Measurements from ENCODE around the gene SIRT3. TPM values are rescaled to one million over a fixed set of nuclear protein-coding genes. Genes with fewer than 3 reads are reported as not detected.
"Not testable (repeated sequence)": the region's sequence is repeated elsewhere in the genome, so short reads cannot be mapped to it uniquely, and the experiment has no call there.

SIRT3 gene
- polyA plus RNA-seq, 3 donors, result 26.5 to 39.3 (median 29.2) TPM

DNA sequence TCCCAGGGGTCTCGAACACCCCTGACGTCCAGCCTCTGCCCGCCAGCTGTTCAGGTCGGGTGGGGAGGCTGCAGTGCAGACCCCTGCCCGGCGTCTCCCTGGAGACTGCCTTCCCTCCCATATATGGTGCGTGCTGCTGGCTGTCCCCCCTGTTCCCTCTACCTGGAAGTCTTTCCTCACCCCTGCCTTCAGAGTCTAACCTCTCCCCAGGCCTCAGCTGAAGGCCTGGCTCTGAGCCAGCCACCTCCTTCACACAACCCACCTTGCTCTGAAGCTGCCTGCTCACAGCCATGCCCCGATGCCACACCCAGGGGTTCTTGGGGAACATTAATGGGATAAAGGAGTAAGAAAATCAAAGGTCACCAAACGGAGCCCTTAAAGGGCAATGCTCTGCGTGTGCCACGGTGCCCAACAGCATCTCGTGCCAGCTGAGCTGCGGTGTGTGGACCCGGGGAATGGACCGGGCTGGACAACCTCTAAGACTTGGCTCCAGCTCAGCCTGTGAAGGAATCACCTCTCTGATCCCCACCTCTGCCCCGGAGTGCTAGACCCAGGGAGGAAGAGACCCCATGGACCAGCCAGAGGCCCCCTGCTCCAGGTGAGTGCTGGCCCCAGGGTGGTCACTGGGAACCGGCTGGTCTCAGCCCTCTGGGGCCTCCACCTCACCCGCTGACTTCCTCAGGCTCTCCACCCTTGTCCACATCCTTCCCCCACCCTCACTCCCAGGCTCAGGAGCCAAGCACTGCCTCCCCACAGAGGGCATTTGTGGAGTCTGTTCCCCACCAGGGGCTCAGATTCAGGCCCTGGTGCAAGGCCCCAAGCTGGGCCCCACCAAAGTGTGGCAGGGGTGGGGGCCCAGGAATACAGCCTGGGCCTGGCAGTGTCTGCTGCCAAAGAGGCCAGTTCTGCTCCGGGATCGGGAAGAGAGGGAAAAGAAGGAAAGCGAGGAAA is 42.1 kb upstream of the SIRT3 start, which contains the start of gene NLRP6:
Gene NLRP6, plus strand, starts transcription at position 407 of the 951 bp plus-strand sequence. Its CDS starts 163 bp downstream, at position 570.
- no peak for DNase-seq (ENCODE audit: extremely low read depth in 1 of 11, low read depth in 9 of 11, low spot score in 4 of 11)

- no peak for DNase-seq (ENCODE audit: extremely low read depth in 1 of 11, low read depth in 9 of 11, low spot score in 4 of 11)
Observed at GRCh38 chr11:276219-276618, 40.1 kb upstream of the SIRT3 start.

DNA sequence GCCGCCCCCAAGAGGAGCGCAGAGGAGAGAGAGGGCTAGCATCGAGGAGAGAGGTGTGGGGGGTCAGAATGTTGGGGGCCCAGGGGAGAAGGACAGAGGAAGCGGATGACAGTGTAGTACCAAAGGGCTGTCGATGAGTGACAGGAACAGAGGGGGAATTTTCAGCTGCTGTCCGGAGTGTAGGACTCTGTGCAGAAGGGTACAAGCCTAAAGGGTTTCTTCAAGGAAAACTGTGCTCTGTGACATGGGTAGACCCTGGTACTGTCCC is 36.7 kb upstream of the SIRT3 start:
- DNase-seq (ENCODE audit: extremely low read depth in 1 of 11, low read depth in 9 of 11, low spot score in 4 of 11), result no peak

DNA sequence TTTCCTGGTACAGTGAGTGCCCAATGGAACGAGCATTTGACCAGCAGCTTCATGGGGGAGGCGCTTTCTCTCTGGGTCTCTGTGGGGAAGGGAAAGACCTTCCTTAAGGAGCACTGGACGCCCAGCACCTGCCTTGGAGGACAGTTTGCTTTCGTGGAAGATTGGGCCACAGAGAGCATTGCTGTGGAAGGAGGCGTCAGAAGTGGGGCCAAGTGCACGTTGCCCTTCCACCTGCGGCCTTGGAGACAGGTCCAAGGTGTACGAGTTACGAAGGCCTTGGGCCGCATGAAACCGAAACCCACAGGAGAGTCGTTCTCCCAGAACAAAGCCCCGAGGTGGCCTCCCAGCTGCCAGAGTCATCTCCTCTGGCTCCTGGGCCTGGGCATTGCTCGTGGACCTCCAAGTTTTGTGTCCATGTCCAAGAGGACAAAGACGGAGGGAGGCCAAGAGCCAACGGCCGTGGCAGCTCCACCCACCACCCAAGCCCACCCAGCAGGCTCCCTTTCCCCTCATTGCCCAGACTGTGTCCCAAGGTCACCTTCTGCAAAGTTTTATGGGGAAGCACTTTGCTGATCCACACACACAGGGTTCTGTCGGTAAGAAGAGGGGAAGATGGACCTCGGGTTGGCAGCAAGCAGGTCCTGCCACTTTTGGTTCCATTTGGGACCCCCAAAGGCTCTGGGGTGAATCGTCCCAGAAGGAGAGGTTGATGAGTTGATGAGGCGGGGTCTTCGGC is 36.2 kb upstream of the SIRT3 start:
- no peak for DNase-seq (ENCODE audit: extremely low read depth in 1 of 11, low read depth in 9 of 11, low spot score in 4 of 11)

GRCh38 chr11:271319-271715 is 35.2 kb upstream of the SIRT3 start:
- no peak for DNase-seq (ENCODE audit: extremely low read depth in 1 of 11, low read depth in 9 of 11, low spot score in 4 of 11)

GRCh38 chr11:270451-271318 is 34.5 kb upstream of the SIRT3 start:
- no peak for DNase-seq (ENCODE audit: extremely low read depth in 1 of 11, low read depth in 9 of 11, low spot score in 4 of 11)

DNA sequence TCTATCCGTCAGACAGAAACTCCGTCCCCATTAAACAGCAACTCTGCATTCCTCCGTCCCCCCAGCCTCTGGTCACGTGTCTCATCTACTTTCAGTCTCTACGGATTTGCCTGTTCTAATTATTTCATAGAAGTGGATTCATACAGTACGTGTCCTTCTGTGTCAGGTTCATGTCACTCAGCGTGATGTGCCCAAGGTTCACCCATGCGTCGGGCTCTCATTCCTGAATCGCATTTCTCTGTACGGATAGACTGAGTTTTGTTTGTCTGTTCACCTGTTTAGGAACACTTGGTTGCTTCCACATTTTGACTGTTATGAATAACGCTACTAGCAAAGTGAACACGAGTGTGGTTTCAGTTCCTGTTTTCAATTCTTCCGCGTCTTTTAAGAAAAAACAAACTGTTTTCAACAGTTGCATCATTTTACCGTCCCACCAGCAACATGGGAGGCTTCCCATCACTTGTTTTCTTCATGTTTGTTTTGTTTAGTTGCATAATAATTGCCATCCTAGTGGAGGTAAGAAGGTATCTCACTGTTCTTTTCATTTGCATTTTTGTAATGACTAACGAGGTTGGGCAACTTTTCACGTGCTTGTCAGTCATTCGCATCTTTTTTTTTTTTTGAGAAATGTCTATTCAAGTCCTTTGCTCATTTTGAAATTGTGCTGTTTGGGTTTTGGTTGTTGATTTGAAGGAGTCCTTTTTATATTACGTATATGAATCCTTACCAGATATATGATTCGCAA is 33.2 kb upstream of the SIRT3 start:
- no peak for DNase-seq (ENCODE audit: extremely low read depth in 1 of 11, low read depth in 9 of 11, low spot score in 4 of 11)

GRCh38 chr11:268716-269145 is 32.6 kb upstream of the SIRT3 start:
- DNase-seq (ENCODE audit: extremely low read depth in 1 of 11, low read depth in 9 of 11, low spot score in 4 of 11), result not testable (repeated sequence)

GRCh38 chr11:267491-267994 is 31.4 kb upstream of the SIRT3 start:
- DNase-seq (ENCODE audit: extremely low read depth in 1 of 11, low read depth in 9 of 11, low spot score in 4 of 11), result no peak

DNA sequence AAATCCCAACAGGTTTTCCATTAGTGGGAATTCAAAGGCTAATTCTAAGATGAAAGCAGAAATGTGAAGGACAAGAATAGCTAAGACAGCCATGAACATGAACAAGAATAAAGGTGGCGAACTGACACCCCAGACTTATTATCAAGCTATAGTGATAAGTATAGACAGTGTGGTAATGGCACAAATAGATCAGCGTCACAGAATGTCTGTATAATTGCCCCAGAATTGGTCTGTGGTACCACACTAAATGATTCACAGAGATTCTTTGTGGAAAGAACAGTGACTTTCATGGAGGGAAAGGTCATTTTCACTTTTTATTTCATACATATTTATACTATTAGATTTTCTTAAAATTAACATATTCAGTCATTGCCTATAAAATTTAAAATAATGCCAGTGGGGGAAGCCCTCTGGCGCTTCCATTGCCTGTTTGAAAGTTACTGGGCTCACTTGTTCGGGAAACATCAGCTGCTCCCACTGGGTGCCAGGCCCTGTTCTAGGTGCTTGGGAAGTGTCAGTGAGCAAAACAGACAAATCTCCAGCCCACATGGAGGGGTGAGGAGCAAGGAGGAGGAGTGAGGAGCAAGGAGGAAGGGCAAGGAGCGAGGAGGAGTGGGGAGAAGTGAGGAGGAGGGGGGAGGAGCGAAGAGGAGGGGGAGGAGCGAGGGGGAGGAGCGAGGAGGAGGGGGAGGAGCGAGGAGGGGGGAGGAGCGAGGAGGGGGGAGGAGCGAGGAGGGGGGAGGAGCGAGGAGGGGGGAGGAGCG is 30.7 kb upstream of the SIRT3 start:
- no peak for DNase-seq (ENCODE audit: extremely low read depth in 1 of 11, low read depth in 9 of 11, low spot score in 4 of 11)

DNA sequence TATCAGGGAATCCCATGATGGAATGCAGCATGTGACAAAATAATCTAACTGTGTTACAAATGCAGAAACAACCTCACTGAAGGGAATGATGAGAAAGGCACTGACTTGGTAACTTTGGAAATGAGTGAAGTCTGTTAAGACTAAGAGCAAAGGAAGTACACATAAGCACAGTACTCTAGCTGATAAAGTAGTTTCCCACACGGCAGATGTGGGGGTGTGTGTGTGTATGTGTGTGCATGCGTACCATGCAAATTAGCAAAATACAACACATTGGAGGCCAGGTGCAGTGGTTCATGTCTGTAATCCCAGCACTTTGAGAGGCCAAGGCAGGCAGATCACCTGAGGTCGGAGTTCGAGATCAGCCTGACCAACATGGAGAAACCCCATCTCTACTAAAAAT is 25.5 kb upstream of the SIRT3 start:
- no peak for DNase-seq (ENCODE audit: extremely low read depth in 1 of 11, low read depth in 9 of 11, low spot score in 4 of 11)

- no peak for DNase-seq (ENCODE audit: extremely low read depth in 1 of 11, low read depth in 9 of 11, low spot score in 4 of 11)
Observed at GRCh38 chr11:259413-259812, 23.3 kb upstream of the SIRT3 start.

DNA sequence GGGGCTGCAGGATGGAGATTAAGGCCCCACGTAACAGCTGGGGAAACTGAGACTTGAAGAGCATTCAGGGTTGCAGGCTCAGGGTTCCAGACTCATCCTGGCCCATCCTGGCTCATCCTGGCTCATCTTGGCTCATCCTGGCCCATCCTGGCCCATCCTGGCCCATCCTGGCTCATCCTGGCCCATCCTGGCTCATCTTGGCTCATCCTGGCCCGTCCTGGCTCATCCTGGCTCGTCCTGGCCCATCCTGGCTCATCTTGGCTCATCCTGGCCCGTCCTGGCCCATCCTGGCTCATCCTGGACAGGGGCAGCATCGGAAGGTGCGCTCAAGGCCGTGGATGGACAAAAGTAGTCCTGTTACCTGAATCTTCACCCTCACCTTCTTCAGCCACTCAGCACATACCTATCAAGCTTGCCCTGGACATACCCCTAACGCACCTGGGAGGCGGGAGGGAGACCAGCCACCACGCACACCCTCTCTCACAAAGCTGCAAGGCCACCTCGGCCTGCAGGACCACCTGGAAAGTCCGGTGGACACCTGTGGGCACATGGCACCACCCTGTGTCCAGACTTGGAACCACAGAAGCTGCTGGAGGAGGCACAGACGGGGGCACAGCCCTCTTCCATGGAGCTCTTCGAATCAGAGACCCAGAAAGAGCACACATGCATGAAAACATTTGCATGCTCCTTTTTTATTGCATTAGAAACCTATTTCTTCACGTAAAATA is 21.8 kb upstream of the SIRT3 start:
- DNase-seq (ENCODE audit: extremely low read depth in 1 of 11, low read depth in 9 of 11, low spot score in 4 of 11), result no peak

GRCh38 chr11:256952-257737 is 21.0 kb upstream of the SIRT3 start:
- DNase-seq (ENCODE audit: extremely low read depth in 1 of 11, low read depth in 9 of 11, low spot score in 4 of 11), result no peak

- DNase-seq (ENCODE audit: extremely low read depth in 1 of 11, low read depth in 9 of 11, low spot score in 4 of 11), result no peak
Observed at GRCh38 chr11:255816-256215, 19.7 kb upstream of the SIRT3 start.

DNA sequence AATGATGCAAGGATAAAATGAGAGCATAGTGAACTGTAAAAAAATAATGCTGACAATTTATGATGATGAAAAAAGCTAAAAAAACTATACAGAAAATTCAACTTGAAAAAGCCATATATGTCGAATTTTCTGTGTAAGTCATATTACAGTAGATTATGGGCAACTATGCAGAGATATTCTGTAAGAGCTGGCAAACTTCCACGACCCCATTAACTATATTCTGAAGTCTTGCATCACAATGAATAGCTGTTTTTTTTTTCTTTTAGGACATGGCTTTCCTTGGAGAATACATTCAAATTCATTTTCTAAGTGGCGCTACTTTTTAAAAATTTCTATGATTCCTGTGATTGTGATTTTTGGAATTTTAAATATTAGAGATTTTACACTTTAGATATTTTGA is 19.0 kb upstream of the SIRT3 start:
- DNase-seq (ENCODE audit: extremely low read depth in 1 of 11, low read depth in 9 of 11, low spot score in 4 of 11), result no peak

DNA sequence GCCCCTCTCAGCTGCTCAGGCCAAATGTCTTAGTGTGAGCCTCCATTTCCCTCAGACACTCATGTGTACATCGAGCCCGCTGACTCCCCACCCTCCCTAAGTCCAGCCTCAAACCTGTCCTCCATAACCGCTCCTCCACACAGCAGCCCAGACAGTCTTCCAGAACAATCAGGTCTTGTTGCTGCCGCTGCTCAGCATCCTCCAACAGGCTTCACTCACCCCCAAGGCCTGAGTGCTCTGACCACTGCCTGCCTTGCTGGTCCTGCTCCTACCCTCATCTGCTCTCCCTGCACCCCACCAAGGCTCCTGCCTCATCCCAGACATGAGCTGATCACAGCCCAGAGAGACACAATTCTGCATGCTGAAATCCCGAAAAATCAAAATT is 17.7 kb upstream of the SIRT3 start:
- DNase-seq (ENCODE audit: extremely low read depth in 1 of 11, low read depth in 9 of 11, low spot score in 4 of 11), result no peak

All from renal cortex interstitium (tissue), 11 donors.